Measurements from ENCODE around the gene TRMT61A.

Gene TRMT61A

DNA sequence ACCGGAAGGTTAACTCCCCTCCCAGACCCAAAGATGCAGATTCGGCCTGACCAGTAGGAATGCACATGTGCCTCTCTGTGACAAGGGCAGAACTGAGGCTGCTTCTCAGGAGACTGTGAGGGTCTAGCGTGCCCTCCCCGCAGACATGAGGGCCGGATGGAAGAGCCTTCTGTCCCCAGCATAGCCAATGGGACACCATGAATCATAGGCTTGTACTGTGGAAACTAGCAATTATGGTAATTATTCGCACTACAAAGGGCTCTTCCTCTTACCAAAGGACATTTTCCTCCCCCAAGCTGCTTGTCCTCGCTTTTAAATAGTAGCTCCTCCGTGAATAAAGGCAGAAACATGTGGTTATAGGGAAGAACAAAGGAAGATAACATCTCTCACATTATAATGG is 40.0 kb downstream of the TRMT61A start:
- Histone ChIP-seq H3K9me3 (ENCODE audit: control insufficient read depth, insufficient read depth, low read length) (no peaks in the 10 kb centered on the region), H3K4me1 (ENCODE audit: control insufficient read depth, low read length) (peaks cover 15% of the 10 kb centered on the region), H3K27ac (ENCODE audit: low read depth, low read length) (no peak overlapping the region), H3K36me3 (ENCODE audit: control insufficient read depth, low read length) (peaks cover 11% of the 10 kb centered on the region), H3K4me3 (ENCODE audit: low read length) (no peak overlapping the region), H4K20me1 (ENCODE audit: control insufficient read depth, insufficient read depth, low read depth, low read length) (no peaks in the 10 kb centered on the region), H3F3A (ENCODE audit: control insufficient read depth, insufficient read depth) (peaks cover 3% of the 10 kb centered on the region), H3K9me2 (replicated peaks; ENCODE audit: control insufficient read depth, low read length) (no peaks in the 10 kb centered on the region), H3K4me2 (ENCODE audit: low read length) (no peak overlapping the region), H3K27me3 (ENCODE audit: control insufficient read depth, low read length) (no peaks in the 10 kb centered on the region), H3K79me2 (ENCODE audit: control insufficient read depth, low read length) (peaks cover 61% of the 10 kb centered on the region)
- TF ChIP-seq EZH2phosphoT487 (IDR thresholded peaks at IDR 0.05; ENCODE audit: borderline replicate concordance, low read length) = no peak
- TF ChIP-seq, protein P1, sequence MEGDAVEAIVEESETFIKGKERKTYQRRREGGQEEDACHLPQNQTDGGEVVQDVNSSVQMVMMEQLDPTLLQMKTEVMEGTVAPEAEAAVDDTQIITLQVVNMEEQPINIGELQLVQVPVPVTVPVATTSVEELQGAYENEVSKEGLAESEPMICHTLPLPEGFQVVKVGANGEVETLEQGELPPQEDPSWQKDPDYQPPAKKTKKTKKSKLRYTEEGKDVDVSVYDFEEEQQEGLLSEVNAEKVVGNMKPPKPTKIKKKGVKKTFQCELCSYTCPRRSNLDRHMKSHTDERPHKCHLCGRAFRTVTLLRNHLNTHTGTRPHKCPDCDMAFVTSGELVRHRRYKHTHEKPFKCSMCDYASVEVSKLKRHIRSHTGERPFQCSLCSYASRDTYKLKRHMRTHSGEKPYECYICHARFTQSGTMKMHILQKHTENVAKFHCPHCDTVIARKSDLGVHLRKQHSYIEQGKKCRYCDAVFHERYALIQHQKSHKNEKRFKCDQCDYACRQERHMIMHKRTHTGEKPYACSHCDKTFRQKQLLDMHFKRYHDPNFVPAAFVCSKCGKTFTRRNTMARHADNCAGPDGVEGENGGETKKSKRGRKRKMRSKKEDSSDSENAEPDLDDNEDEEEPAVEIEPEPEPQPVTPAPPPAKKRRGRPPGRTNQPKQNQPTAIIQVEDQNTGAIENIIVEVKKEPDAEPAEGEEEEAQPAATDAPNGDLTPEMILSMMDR (IDR thresholded peaks at IDR 0.05; ENCODE audit: low read depth, low read length, poor library complexity, severe bottlenecking) = no peak

DNA sequence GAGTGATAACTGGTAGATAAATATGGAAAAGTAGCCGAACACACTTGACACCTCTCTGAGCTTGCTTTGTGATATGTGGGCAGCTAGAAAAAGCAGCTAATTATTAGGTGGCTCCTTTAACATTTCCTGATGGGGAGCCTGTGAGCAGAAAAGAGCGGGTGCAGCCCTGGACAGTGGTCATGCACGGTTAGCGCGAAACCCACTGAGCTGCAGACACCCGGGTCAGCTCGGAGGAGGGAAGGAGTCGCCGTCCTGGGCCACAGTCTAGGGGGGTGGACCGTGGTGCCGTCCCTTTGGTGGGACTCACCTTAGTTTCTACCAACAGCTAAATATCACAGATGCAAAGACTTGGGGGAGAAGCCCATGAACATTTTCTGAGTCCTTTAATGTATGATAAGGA is 40.4 kb downstream of the TRMT61A start:
- peaks cover 15% of the 10 kb centered on the region for H3K36me3 ChIP-seq (ENCODE audit: control insufficient read depth, low read length)
- H3K4me2 ChIP-seq (ENCODE audit: low read length) = no peak overlapping the region
- no peaks in the 10 kb centered on the region for H3K9me3 ChIP-seq (ENCODE audit: control insufficient read depth, insufficient read depth, low read length)
- no peak overlapping the region for H3K27ac ChIP-seq (ENCODE audit: low read depth, low read length)
- no peaks in the 10 kb centered on the region for H3K27me3 ChIP-seq (ENCODE audit: control insufficient read depth, low read length)
- TF ChIP-seq EZH2phosphoT487 (IDR thresholded peaks at IDR 0.05; ENCODE audit: borderline replicate concordance, low read length) = no peak
- TF ChIP-seq, protein P1 (IDR thresholded peaks at IDR 0.05; ENCODE audit: low read depth, low read length, poor library complexity, severe bottlenecking) = no peak
- H3F3A ChIP-seq (ENCODE audit: control insufficient read depth, insufficient read depth) = peaks cover 3% of the 10 kb centered on the region
- peaks cover 10% of the 10 kb centered on the region for H3K4me1 ChIP-seq (ENCODE audit: control insufficient read depth, low read length)
- H3K9me2 ChIP-seq (replicated peaks; ENCODE audit: control insufficient read depth, low read length) = no peaks in the 10 kb centered on the region
- no peak overlapping the region for H3K4me3 ChIP-seq (ENCODE audit: low read length)
- H3K79me2 ChIP-seq (ENCODE audit: control insufficient read depth, low read length) = peaks cover 57% of the 10 kb centered on the region
- no peaks in the 10 kb centered on the region for H4K20me1 ChIP-seq (ENCODE audit: control insufficient read depth, insufficient read depth, low read depth, low read length)

DNA sequence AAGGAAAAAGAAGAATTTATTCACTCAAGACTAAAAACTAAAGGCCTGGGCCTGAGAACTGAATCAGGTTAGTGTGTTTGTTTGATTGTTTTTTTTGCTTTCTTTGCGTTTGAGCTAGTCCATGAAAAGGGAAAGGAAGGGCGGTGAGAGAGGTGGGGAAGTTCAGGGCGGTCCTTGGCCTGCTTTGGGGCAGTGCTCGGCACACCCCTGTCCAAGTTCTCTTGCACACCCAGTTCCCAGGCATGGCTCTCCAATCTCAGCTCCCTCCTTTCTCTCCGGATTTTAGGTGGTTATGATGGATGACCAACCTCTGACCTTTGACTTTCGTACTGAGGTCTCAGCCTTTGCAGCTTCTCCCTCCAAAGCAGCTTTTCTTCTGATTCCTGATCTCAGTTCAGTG is 45.1 kb downstream of the TRMT61A start:
- H3K27me3 ChIP-seq (ENCODE audit: control insufficient read depth, low read length) = no peaks in the 10 kb centered on the region
- no peak for TF ChIP-seq EZH2phosphoT487 (IDR thresholded peaks at IDR 0.05; ENCODE audit: borderline replicate concordance, low read length)
- TF ChIP-seq, protein P1 (IDR thresholded peaks at IDR 0.05; ENCODE audit: low read depth, low read length, poor library complexity, severe bottlenecking) = no peak
- H3K79me2 ChIP-seq (ENCODE audit: control insufficient read depth, low read length) = peaks cover 18% of the 10 kb centered on the region
- H3F3A ChIP-seq (ENCODE audit: control insufficient read depth, insufficient read depth) = peaks cover 3% of the 10 kb centered on the region
- peaks cover 25% of the 10 kb centered on the region for H3K36me3 ChIP-seq (ENCODE audit: control insufficient read depth, low read length)
- 0 out of 2 replicates have a peak, but pooled peaks cover 3% of the 10 kb centered on the region for H3K4me1 ChIP-seq (ENCODE audit: control insufficient read depth, low read length)
- H3K4me3 ChIP-seq (ENCODE audit: low read length) = no peak overlapping the region
- no peak overlapping the region for H3K27ac ChIP-seq (ENCODE audit: low read depth, low read length)
- no peaks in the 10 kb centered on the region for H3K9me3 ChIP-seq (ENCODE audit: control insufficient read depth, insufficient read depth, low read length)
- H3K9me2 ChIP-seq (replicated peaks; ENCODE audit: control insufficient read depth, low read length) = no peaks in the 10 kb centered on the region
- no peaks in the 10 kb centered on the region for H4K20me1 ChIP-seq (ENCODE audit: control insufficient read depth, insufficient read depth, low read depth, low read length)
- no peak overlapping the region for H3K4me2 ChIP-seq (ENCODE audit: low read length)
